SH-SY5Y (cell line): ENCODE results near the gene DNASE1.

ENCODE experiments used
- GATA2 ChIP-seq: IDR thresholded peaks from 2 replicates; pipeline ENCODE4 v1.6.1; 2011; ENCODE audit warnings: mild to moderate bottlenecking, low read depth, low read length
- GATA3 ChIP-seq: IDR thresholded peaks from 2 replicates; pipeline ENCODE4 v1.6.1; 2011; ENCODE audit warnings: low read depth, mild to moderate bottlenecking, low read length, moderate library complexity

DNA sequence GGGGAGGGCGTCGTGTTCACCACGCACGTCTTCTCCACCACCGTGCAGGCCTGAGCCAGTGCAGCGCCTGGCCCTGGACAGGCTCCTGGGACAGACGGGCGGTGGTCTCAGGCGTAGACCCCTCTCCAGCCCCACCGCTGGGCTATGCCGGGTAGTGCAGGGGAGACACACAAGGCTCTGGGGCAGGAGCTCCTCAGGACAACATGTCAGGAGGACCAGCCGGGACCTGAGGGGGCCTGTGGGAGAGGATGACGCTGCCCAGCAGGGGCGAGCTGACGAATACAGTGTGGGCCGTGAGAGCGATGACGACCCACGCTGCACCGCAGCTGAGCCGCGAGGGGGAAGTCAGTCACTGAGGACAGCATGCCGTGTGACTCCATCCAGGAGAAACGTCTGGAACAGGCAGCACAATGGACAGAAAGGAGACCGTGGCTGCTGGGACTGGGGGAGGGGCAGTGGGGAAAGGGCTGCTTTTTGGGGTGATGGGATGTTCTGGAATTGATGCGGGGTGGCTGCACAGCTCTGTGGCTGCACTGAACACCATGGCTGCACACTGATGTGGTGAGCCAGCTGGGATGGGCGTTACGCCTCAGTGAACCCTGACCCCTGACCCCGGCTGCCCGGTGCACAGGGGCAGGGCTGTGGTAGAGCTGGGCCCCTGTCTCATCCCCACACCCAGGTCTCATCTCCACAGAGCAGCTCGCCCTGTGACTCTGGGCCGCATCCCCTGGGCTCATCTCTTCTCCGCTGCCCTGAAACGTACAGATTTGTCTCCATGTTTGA, 20.2 kb downstream of the DNASE1 start:
- TF ChIP-seq GATA2 (no peak), GATA3 (no peak)
